H9 (cell line): Measurements from ENCODE around the gene TXNRD1. TPM values are rescaled to one million over a fixed set of nuclear protein-coding genes. Genes with fewer than 3 reads are reported as not detected.

Experiments used
- DNase-seq: peaks from one replicate; pipeline ENCODE4 v3.0.0-alpha.2; 2017
- H2AFZ ChIP-seq: one replicate; pipeline ENCODE4 v1.6.1; 2013; ENCODE audit warnings: mild to moderate bottlenecking, low read length, control low read depth, moderate library complexity
- H2AK5ac ChIP-seq: 2 replicates; pipeline ENCODE4 v1.6.1; 2013; ENCODE audit warnings: low read length, control low read depth, mixed read lengths; ENCODE audit not compliant: insufficient read length
- H2BK120ac ChIP-seq: one replicate; pipeline ENCODE4 v1.6.1; 2013; ENCODE audit warnings: low read depth, mild to moderate bottlenecking, low read length, control low read depth, inconsistent platforms; ENCODE audit not compliant: poor library complexity, severe bottlenecking
- H2BK12ac ChIP-seq: 2 replicates; pipeline ENCODE4 v1.6.1; 2013; ENCODE audit warnings: low read length, control low read depth, mixed read lengths, low read depth; ENCODE audit not compliant: insufficient read length
- H2BK15ac ChIP-seq: 2 replicates; pipeline ENCODE4 v1.6.1; 2013; ENCODE audit warnings: low read depth, low read length, control low read depth
- H2BK20ac ChIP-seq: one replicate; pipeline ENCODE4 v1.6.1; 2013; ENCODE audit warnings: low read depth, mild to moderate bottlenecking, low read length, control low read depth, inconsistent platforms; ENCODE audit not compliant: poor library complexity, severe bottlenecking
- H2BK5ac ChIP-seq: 2 replicates; pipeline ENCODE4 v1.6.1; 2013; ENCODE audit warnings: low read length, control low read depth, mixed read lengths; ENCODE audit not compliant: insufficient read length
- H3K14ac ChIP-seq: 2 replicates; pipeline ENCODE4 v1.6.1; 2013; ENCODE audit warnings: low read length, control low read depth; ENCODE audit not compliant: insufficient read depth
- H3K18ac ChIP-seq: 2 replicates; pipeline ENCODE4 v1.6.1; 2013; ENCODE audit warnings: low read depth, mild to moderate bottlenecking, mixed read lengths, low read length, control low read depth; ENCODE audit not compliant: insufficient read length
- H3K23ac ChIP-seq: 2 replicates; pipeline ENCODE4 v1.6.1; 2013; ENCODE audit warnings: low read length, control low read depth, mixed read lengths, low read depth; ENCODE audit not compliant: insufficient read length
- H3K23me2 ChIP-seq: 2 replicates; pipeline ENCODE4 v1.6.1; 2013; ENCODE audit warnings: low read depth, mild to moderate bottlenecking, mixed read lengths, low read length, control low read depth; ENCODE audit not compliant: insufficient read length, poor library complexity, severe bottlenecking
- H3K27ac ChIP-seq: 2 replicates; pipeline ENCODE4 v1.5.1; 2013; ENCODE audit warnings: low read length, control low read depth, mixed read lengths, low read depth; ENCODE audit not compliant: insufficient read length
- H3K27me3 ChIP-seq: 2 replicates; pipeline ENCODE4 v1.6.1; 2013; ENCODE audit warnings: low read length, control low read depth, inconsistent platforms; ENCODE audit not compliant: insufficient read depth
- H3K4ac ChIP-seq: 2 replicates; pipeline ENCODE4 v1.6.1; 2013; ENCODE audit warnings: low read depth, mild to moderate bottlenecking, control low read depth, inconsistent platforms, low read length, moderate library complexity
- H3K4me1 ChIP-seq: 2 replicates; pipeline ENCODE4 v1.6.1; 2013; ENCODE audit warnings: low read length, control low read depth, inconsistent platforms; ENCODE audit not compliant: insufficient read depth
- H3K4me2 ChIP-seq: 2 replicates; pipeline ENCODE4 v1.6.1; 2013; ENCODE audit warnings: low read length, control low read depth, mixed read lengths; ENCODE audit not compliant: insufficient read length, insufficient read depth
- H3K56ac ChIP-seq: 2 replicates; pipeline ENCODE4 v1.6.1; 2013; ENCODE audit warnings: low read depth, mild to moderate bottlenecking, mixed read lengths, low read length, control low read depth; ENCODE audit not compliant: insufficient read length
- H3K79me1 ChIP-seq: 2 replicates; pipeline ENCODE4 v1.6.1; 2013; ENCODE audit warnings: low read depth, mild to moderate bottlenecking, moderate library complexity, low read length, control low read depth, inconsistent platforms; ENCODE audit not compliant: insufficient read depth, poor library complexity, severe bottlenecking
- H3K79me2 ChIP-seq: 2 replicates; pipeline ENCODE4 v1.6.1; 2013; ENCODE audit warnings: low read length, control low read depth, inconsistent platforms; ENCODE audit not compliant: insufficient read depth
- H3K9ac ChIP-seq: 2 replicates; pipeline ENCODE4 v1.6.1; 2013; ENCODE audit warnings: low read length, control low read depth, mixed read lengths; ENCODE audit not compliant: insufficient read length; ENCODE audit errors: extremely low read depth
- H3K9me3 ChIP-seq: one replicate; pipeline ENCODE4 v1.6.1; 2013; ENCODE audit warnings: low read depth, low read length, inconsistent platforms; ENCODE audit not compliant: control insufficient read depth
- H3T11ph ChIP-seq: one replicate; pipeline ENCODE4 v1.6.1; 2013; ENCODE audit warnings: mild to moderate bottlenecking, low read length, control low read depth, inconsistent platforms
- H4K20me1 ChIP-seq: one replicate; pipeline ENCODE4 v1.6.1; 2013; ENCODE audit not compliant: control insufficient read depth, insufficient read length, insufficient read depth
- H4K5ac ChIP-seq: 2 replicates; pipeline ENCODE4 v1.6.1; 2013; ENCODE audit warnings: low read depth, mild to moderate bottlenecking, mixed read lengths, low read length, control low read depth; ENCODE audit not compliant: insufficient read length
- H4K8ac ChIP-seq: replicated peaks from 2 replicates; pipeline ENCODE4 v1.6.1; 2013; ENCODE audit warnings: low read length, control low read depth, mixed read lengths, low read depth; ENCODE audit not compliant: insufficient read length
- H4K91ac ChIP-seq: 2 replicates; pipeline ENCODE4 v1.6.1; 2013; ENCODE audit warnings: low read depth, mild to moderate bottlenecking, moderate library complexity, mixed read lengths, low read length, control low read depth; ENCODE audit not compliant: insufficient read length
- H3K27ac Mint-ChIP-seq, 3 experiments: 2 replicates in 2 of 3; 3 replicates in 1 of 3; pipeline ENCODE4 v1.8.0; 2020 to 2021; ENCODE audit warnings: mixed read lengths in 3 of 3, mild to moderate bottlenecking in 1 of 3, moderate library complexity in 1 of 3
- H3K27me3 Mint-ChIP-seq: 2 replicates; pipeline ENCODE4 v1.8.0; 2021; ENCODE audit warnings: low read depth, mild to moderate bottlenecking, moderate library complexity, mixed read lengths
- H3K36me3 Mint-ChIP-seq, 3 experiments: 2 replicates in 2 of 3; 3 replicates in 1 of 3; pipeline ENCODE4 v1.8.0; 2020 to 2021; ENCODE audit warnings: low read depth in 3 of 3, mixed read lengths in 3 of 3; ENCODE audit not compliant: insufficient read depth in 1 of 3
- H3K4me1 Mint-ChIP-seq, 2 experiments: 2 replicates each; pipeline ENCODE4 v1.8.0; 2020; ENCODE audit warnings: mixed read lengths in 2 of 2
- H3K4me3 Mint-ChIP-seq, 2 experiments: 2 replicates in 1 of 2; 3 replicates in 1 of 2; pipeline ENCODE4 v1.8.0; 2020 to 2021; ENCODE audit warnings: mild to moderate bottlenecking in 2 of 2, mixed read lengths in 2 of 2, moderate library complexity in 1 of 2
- H3K9me3 Mint-ChIP-seq, 2 experiments: 2 replicates in 1 of 2; 3 replicates in 1 of 2; pipeline ENCODE4 v1.8.0; 2020; ENCODE audit warnings: mild to moderate bottlenecking in 2 of 2, mixed read lengths in 2 of 2, moderate library complexity in 1 of 2
- CTCF ChIP-seq: fragments of 200-600 bp; sonication (generic); conservative IDR thresholded peaks from 3 replicates; pipeline ENCODE4 v1.8.0; 2021; ENCODE audit warnings: antibody characterized with exemption, mild to moderate bottlenecking
- WGBS: extraction: QIAGEN DNeasy Blood & Tissue Kit; methylation state at CpG from one replicate; pipeline ENCODE4 v1.1.7; 2013; ENCODE audit warnings: missing lambda C conversion rate, low lambda C conversion rate, mixed read lengths; ENCODE audit not compliant: insufficient read length; ENCODE audit errors: extremely low coverage; 5-methylcytosine and 5-hydroxymethylcytosine counted together
- total RNA-seq: library from RNA; stranded (reverse); gene quantifications from 2 replicates; pipeline ENCODE4 v1.2.1, GENCODE V29; 2021

The TXNRD1 gene
- total RNA-seq, 1 experiment from 2014 or later = 100 TPM

GRCh38 chr12:104276273-104277131 lies 60.9 kb downstream of the TXNRD1 start:
- Histone ChIP-seq H2BK15ac (no peak overlapping the region), H3K18ac (no peak overlapping the region), H4K5ac (no peak overlapping the region), H2AK5ac (no peak overlapping the region), H2BK12ac (no peak overlapping the region), H3K14ac (no peak overlapping the region), H4K91ac (no peak overlapping the region), H3K79me2 (no peaks in the 10 kb centered on the region), H2BK120ac (no peak overlapping the region), H3K9ac (no peak overlapping the region), H3K23me2 (no peaks in the 10 kb centered on the region), H4K8ac (no peak overlapping the region), H2AFZ (no peak overlapping the region), H3K79me1 (no peaks in the 10 kb centered on the region), H3K27me3 (no peaks in the 10 kb centered on the region), H2BK5ac (no peak overlapping the region), H3K23ac (no peak overlapping the region), H4K20me1 (no peaks in the 10 kb centered on the region), H3K4me1 (no peaks in the 10 kb centered on the region), H2BK20ac (no peak overlapping the region), H3K4me2 (no peak overlapping the region), H3K56ac (no peak overlapping the region), H3K9me3 (no peaks in the 10 kb centered on the region), H3K27ac (no peak overlapping the region), H3T11ph (no peak overlapping the region), H3K4ac (no peak overlapping the region)
- H3K36me3 Mint-ChIP-seq = no peaks in the 10 kb centered on the region
- no CpG with 5 or more reads among the region's 8 CpGs for WGBS
- no peak for TF ChIP-seq CTCF
- H3K27ac Mint-ChIP-seq = no peak overlapping the region
- H3K4me1 Mint-ChIP-seq = peaks cover 4 to 5% of the 10 kb centered on the region in 2 experiments
- no peak overlapping the region for H3K4me3 Mint-ChIP-seq
- no peaks in the 10 kb centered on the region for H3K27me3 Mint-ChIP-seq
- peaks cover 0 to under 1% of the 10 kb centered on the region in 2 experiments; a peak in 1 of 5 replicates for H3K9me3 Mint-ChIP-seq
- DNase-seq = no peak
